ENCODE results near the gene VPS37C. TPM values are rescaled to one million over a fixed set of nuclear protein-coding genes. Genes with fewer than 3 reads are reported as not detected.

VPS37C gene
- total RNA-seq, 1 donor, result 15.5 TPM

GRCh38 chr11:61121192-61121831 is 39.9 kb downstream of the VPS37C start:
- no peak for DNase-seq (ENCODE audit: low read depth)

DNA sequence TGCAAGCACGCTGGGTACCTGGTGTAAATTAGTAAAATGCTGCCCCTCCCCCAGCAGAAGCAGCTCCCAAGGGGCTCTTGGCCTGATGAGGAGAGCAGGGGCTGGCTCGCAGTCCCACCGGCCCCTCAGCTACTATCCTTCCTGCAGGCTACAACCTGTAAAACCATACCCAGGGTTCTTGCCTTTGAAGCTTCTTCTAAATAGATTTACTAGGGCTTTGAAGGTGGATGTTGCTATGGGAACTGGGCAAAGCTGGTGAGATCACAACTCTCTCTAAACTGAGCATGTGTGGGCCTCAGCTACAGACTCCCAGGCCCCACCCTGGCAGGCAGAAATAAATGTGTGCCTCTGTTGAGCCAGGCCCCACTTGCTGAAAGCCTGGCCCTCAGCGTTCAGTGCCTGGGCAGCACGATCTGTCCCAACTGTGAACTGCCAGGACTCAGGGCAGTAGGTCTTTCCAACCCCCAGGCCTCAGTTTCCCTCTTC is 40.5 kb downstream of the VPS37C start:
- H3K4me3 ChIP-seq (ENCODE audit: low read depth, low read length), result no peak overlapping the region
- TF ChIP-seq, protein P1, sequence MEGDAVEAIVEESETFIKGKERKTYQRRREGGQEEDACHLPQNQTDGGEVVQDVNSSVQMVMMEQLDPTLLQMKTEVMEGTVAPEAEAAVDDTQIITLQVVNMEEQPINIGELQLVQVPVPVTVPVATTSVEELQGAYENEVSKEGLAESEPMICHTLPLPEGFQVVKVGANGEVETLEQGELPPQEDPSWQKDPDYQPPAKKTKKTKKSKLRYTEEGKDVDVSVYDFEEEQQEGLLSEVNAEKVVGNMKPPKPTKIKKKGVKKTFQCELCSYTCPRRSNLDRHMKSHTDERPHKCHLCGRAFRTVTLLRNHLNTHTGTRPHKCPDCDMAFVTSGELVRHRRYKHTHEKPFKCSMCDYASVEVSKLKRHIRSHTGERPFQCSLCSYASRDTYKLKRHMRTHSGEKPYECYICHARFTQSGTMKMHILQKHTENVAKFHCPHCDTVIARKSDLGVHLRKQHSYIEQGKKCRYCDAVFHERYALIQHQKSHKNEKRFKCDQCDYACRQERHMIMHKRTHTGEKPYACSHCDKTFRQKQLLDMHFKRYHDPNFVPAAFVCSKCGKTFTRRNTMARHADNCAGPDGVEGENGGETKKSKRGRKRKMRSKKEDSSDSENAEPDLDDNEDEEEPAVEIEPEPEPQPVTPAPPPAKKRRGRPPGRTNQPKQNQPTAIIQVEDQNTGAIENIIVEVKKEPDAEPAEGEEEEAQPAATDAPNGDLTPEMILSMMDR (IDR thresholded peaks at IDR 0.05; ENCODE audit: insufficient read depth, low read depth, low read length), result no peak
- DNase-seq (ENCODE audit: low read depth), result no peak

More at GRCh38 chr11:61121192-61121831, 39.9 kb downstream of the VPS37C start:
- TF ChIP-seq, protein P1 (IDR thresholded peaks at IDR 0.05; ENCODE audit: insufficient read depth, low read depth, low read length), result no peak
- no peak overlapping the region for H3K4me3 ChIP-seq (ENCODE audit: low read depth, low read length)

- DNase-seq (ENCODE audit: low read depth), result no peak
Measured at GRCh38 chr11:61120099-61120705, 41.0 kb downstream of the VPS37C start.

DNA sequence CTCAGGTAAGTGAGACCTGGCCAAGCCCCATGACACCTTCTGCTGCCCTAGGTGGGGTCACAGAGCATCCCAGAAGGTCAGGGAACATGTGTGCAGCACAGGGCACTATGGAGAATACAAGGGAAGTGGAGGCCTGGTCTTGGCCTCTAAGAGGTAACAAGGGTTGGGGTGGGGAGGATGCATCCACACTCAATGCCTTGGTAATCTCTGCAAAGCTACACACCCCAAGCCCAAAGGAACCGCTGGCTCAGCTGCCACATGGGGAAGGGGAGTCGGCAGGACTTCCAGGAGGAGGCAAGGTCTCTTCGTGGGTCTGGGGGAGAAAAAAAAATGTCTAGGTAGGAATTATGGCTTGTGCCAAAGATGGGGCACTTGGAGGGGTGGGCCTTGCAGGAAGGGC is 41.7 kb downstream of the VPS37C start:
- TF ChIP-seq, protein P1 (IDR thresholded peaks at IDR 0.05; ENCODE audit: insufficient read depth, low read depth, low read length), result no peak
- no peak overlapping the region for H3K4me3 ChIP-seq (ENCODE audit: low read depth, low read length)
- no peak for DNase-seq (ENCODE audit: low read depth)

More at GRCh38 chr11:61120099-61120705, 41.0 kb downstream of the VPS37C start:
- H3K4me3 ChIP-seq (ENCODE audit: low read depth, low read length), result no peak overlapping the region
- TF ChIP-seq, protein P1 (IDR thresholded peaks at IDR 0.05; ENCODE audit: insufficient read depth, low read depth, low read length), result no peak

DNA sequence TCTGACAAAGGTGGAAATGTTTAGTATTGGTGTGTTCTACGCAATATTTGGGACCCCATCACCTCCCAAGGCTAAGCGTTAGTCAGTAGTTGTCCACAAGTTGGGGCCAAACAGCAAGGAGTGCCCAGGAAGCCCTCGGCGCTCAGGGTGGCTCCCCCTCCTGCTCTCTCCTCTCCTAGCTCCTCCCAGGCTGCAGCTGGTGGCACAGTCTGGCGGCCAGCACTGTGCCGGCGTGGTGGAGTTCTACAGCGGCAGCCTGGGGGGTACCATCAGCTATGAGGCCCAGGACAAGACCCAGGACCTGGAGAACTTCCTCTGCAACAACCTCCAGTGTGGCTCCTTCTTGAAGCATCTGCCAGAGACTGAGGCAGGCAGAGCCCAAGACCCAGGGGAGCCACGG is 42.2 kb downstream of the VPS37C start:
- TF ChIP-seq, protein P1 (IDR thresholded peaks at IDR 0.05; ENCODE audit: insufficient read depth, low read depth, low read length), result no peak
- DNase-seq (ENCODE audit: low read depth), result no peak
- H3K4me3 ChIP-seq (ENCODE audit: low read depth, low read length), result no peak overlapping the region

- TF ChIP-seq, protein P1 (IDR thresholded peaks at IDR 0.05; ENCODE audit: insufficient read depth, low read depth, low read length), result no peak
- DNase-seq (ENCODE audit: low read depth), result no peak
- H3K4me3 ChIP-seq (ENCODE audit: low read depth, low read length), result no peak overlapping the region
Measured at GRCh38 chr11:61118406-61118805, 42.8 kb downstream of the VPS37C start.
